ENCODE data around the gene TRIM43.

GRCh38 chr2:95552911-95553310, 38.9 kb upstream of the TRIM43 start:
- TF ChIP-seq POLR2A (IDR thresholded peaks at IDR 0.05) = no peak
- TF ChIP-seq CTCF (IDR thresholded peaks at IDR 0.05) = no peak
